ENCODE measurements around the gene LAMC3.

DNA sequence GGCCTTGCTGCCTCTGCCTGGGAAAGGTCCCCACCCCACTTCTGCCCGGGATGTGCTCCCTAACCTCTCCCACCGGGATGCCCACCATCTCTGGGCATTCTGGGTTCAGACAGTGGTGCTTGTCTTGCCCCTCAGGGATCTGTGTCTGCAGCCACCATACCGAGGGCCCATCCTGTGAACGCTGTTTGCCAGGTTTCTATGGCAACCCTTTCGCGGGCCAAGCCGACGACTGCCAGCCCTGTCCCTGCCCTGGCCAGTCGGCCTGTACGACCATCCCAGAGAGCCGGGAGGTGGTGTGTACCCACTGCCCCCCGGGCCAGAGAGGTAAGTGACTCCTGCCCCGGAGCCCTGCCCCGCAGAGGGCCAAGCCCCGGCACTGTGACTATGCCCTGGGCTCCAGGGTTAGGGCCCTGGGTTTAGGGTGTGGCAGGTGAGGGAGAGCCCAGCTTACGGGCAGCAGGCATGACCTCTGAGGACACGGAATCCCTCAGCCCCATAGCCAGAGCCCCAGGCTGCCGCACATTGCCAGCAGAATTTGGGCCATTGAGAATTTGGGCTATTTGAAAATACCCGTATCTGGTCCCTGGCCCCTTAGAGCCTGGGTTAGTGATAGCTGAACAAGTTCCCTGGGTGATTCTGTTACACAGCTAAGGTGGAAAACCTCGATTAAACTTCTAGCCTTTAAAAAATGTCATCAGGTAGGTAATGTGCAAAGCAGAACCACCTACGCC is 52.1 kb downstream of the LAMC3 start:
- TF ChIP-seq, protein P1, sequence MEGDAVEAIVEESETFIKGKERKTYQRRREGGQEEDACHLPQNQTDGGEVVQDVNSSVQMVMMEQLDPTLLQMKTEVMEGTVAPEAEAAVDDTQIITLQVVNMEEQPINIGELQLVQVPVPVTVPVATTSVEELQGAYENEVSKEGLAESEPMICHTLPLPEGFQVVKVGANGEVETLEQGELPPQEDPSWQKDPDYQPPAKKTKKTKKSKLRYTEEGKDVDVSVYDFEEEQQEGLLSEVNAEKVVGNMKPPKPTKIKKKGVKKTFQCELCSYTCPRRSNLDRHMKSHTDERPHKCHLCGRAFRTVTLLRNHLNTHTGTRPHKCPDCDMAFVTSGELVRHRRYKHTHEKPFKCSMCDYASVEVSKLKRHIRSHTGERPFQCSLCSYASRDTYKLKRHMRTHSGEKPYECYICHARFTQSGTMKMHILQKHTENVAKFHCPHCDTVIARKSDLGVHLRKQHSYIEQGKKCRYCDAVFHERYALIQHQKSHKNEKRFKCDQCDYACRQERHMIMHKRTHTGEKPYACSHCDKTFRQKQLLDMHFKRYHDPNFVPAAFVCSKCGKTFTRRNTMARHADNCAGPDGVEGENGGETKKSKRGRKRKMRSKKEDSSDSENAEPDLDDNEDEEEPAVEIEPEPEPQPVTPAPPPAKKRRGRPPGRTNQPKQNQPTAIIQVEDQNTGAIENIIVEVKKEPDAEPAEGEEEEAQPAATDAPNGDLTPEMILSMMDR (IDR thresholded peaks at IDR 0.05): no peak
- TF ChIP-seq POLR2A (IDR thresholded peaks at IDR 0.05; ENCODE audit: low read depth) (no peak), EP300 (IDR thresholded peaks at IDR 0.05) (no peak), POLR2AphosphoS5 (IDR thresholded peaks at IDR 0.05) (no peak)
